MCF 10A (cell line): Measurements from ENCODE around the gene BATF2. TPM values are rescaled to one million over a fixed set of nuclear protein-coding genes. Genes with fewer than 3 reads are reported as not detected.
A peak's percentile ranks its signal among the peaks of the same experiment; 100 is the strongest.
"Not testable (repeated sequence)": the region's sequence is repeated elsewhere in the genome, so short reads cannot be mapped to it uniquely, and the experiment has no call there.

ENCODE experiments used
- BruUV-seq: library from RNA; stranded (reverse); fragments of 400-500 nt; replicated peaks from 2 replicates; lab custom pipeline; 2021; lab: Mats Ljungman, UMichigan
- CTCF ChIA-PET: fragments of 300-600 bp; sonication (Branson Sonifier 250); formaldehyde crosslinking; extraction: SDS; loops from one replicate; lab custom pipeline; 2021; ENCODE audit warnings: antibody characterized with exemption, inconsistent platforms; lab: Yijun Ruan, JAX
- POLR2A ChIA-PET: fragments of 300-600, 350-650 bp; sonication (Branson Sonifier 250); formaldehyde crosslinking; extraction: SDS; loops from one replicate; lab custom pipeline; 2020; ENCODE audit warnings: antibody characterized with exemption, inconsistent platforms; lab: Yijun Ruan, JAX
- DNase-seq: peaks from one replicate; pipeline ENCODE4 v3.0.0-alpha.2; 2018; ENCODE audit not compliant: unreplicated experiment
- H3K27ac Mint-ChIP-seq: one replicate; pipeline ENCODE4 v1.8.0; 2022; ENCODE audit warnings: mild to moderate bottlenecking, low read depth, mixed read lengths; ENCODE audit not compliant: unreplicated experiment
- H3K27me3 Mint-ChIP-seq: one replicate; pipeline ENCODE4 v1.8.0; 2022; ENCODE audit warnings: mixed read lengths; ENCODE audit not compliant: insufficient read depth, unreplicated experiment
- H3K36me3 Mint-ChIP-seq: one replicate; pipeline ENCODE4 v1.8.0; 2022; ENCODE audit warnings: mild to moderate bottlenecking, moderate library complexity, mixed read lengths; ENCODE audit not compliant: insufficient read depth, unreplicated experiment
- H3K4me1 Mint-ChIP-seq: one replicate; pipeline ENCODE4 v1.8.0; 2022; ENCODE audit warnings: mixed read lengths; ENCODE audit not compliant: insufficient read depth, unreplicated experiment
- H3K4me3 Mint-ChIP-seq: one replicate; pipeline ENCODE4 v1.8.0; 2022; ENCODE audit warnings: mild to moderate bottlenecking, moderate library complexity, mixed read lengths; ENCODE audit not compliant: unreplicated experiment
- H3K9me3 Mint-ChIP-seq: one replicate; pipeline ENCODE4 v1.8.0; 2022; ENCODE audit warnings: mixed read lengths; ENCODE audit not compliant: unreplicated experiment
- intact Hi-C: fragments of 100-400 bp; cut with micrococcal nuclease; formaldehyde crosslinking; loops from 2 replicates; pipeline ENCODE4 v1.14.1; 2022
- total RNA-seq: library from RNA; stranded (reverse); gene quantifications from 2 replicates; pipeline ENCODE4 v1.2.3, GENCODE V29; 2022
- TF ChIP-seq, protein P1 (sequence below): fragments of 200-600 bp; IDR thresholded peaks from one replicate; pipeline ENCODE4 v1.8.0; 2022; ENCODE audit warnings: antibody characterized with exemption, mild to moderate bottlenecking; ENCODE audit not compliant: unreplicated experiment

Gene BATF2
- total RNA-seq, 1 experiment from 2014 or later, result 1.3 TPM

GRCh38 chr11:65032216-65032615, 35.4 kb upstream of the BATF2 start:
- POLR2A ChIA-PET, result interaction anchor here (0.6 kb wide), 1 partner anchor 66 kb away, joined by 3 read pairs; no protein-coding TSS in a partner anchor
- peaks cover 6% of the 10 kb centered on the region for H3K4me1 Mint-ChIP-seq
- H3K27ac Mint-ChIP-seq, result no peak overlapping the region
- peaks cover 34% of the 10 kb centered on the region for H3K36me3 Mint-ChIP-seq
- no peak for DNase-seq
- H3K9me3 Mint-ChIP-seq, result no peaks in the 10 kb centered on the region
- TF ChIP-seq, protein P1, sequence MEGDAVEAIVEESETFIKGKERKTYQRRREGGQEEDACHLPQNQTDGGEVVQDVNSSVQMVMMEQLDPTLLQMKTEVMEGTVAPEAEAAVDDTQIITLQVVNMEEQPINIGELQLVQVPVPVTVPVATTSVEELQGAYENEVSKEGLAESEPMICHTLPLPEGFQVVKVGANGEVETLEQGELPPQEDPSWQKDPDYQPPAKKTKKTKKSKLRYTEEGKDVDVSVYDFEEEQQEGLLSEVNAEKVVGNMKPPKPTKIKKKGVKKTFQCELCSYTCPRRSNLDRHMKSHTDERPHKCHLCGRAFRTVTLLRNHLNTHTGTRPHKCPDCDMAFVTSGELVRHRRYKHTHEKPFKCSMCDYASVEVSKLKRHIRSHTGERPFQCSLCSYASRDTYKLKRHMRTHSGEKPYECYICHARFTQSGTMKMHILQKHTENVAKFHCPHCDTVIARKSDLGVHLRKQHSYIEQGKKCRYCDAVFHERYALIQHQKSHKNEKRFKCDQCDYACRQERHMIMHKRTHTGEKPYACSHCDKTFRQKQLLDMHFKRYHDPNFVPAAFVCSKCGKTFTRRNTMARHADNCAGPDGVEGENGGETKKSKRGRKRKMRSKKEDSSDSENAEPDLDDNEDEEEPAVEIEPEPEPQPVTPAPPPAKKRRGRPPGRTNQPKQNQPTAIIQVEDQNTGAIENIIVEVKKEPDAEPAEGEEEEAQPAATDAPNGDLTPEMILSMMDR, result no peak
- CTCF ChIA-PET, result interaction anchor here (0.6 kb wide), 1 partner anchor 41 kb away, joined by 4 read pairs; no protein-coding TSS in a partner anchor
- BruUV-seq, result no TSS peak
- no peak overlapping the region for H3K4me3 Mint-ChIP-seq
- no peaks in the 10 kb centered on the region for H3K27me3 Mint-ChIP-seq
- intact Hi-C loops, result no loop called here

DNA sequence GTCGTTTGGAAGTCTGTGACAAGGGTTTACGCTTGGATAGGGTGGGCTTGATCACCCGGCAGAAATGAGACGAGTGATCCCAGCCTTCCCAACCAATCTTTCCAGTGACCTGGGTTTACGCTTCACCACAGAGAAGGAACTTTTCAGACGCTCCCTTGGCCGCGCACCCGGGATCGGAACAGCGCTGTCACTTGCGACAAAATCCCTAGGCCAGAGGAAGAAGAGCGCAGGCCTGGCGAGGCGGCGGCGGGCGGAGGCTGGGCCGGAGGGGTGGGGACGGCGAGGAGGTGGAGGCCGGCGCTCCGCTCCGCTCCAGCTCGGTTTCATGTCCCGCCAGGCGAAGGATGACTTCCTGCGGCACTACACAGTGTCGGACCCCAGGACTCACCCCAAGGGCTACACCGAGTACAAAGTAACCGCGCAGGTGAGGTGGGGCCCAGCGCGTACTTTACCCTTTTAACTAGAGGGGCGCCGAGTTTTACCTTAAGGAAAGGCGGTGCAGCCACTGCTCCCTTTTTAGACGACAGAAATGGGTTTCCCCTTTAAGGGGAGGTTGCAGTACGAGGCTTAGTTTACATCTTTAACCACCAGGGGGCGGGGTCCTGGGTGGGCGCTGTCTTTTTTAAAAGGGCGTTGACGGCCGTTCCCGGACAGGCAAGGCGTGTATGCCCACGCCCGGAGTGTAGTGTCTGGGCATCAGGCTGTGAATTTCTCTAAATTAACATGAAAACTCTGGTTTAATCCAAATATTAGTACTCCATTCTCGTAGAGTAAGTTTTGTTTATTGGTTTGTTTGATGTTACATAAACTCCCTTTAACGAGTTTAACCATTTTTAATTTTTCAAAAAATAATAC, 30.7 kb upstream of the BATF2 start, which contains the start of gene SNX15:
TSS of gene SNX15 (plus strand) at position 227 of the 855 bp plus-strand sequence. CDS start at position 326, 99 bp downstream.
- Mint-ChIP-seq H3K4me1 (peaks cover 7% of the 10 kb centered on the region), H3K27me3 (no peaks in the 10 kb centered on the region), H3K9me3 (no peaks in the 10 kb centered on the region), H3K4me3 (peak within 1 kb of the TSS; percentile 75), H3K36me3 (peaks cover 11% of the 10 kb centered on the region), H3K27ac (peak within 1 kb of the TSS; percentile 30)
- peak; percentile 97 for DNase-seq
- TF ChIP-seq, protein P1, result peak; percentile 71
- intact Hi-C loops, result loop anchor here (5.0 kb wide), 2 partner anchors 55 to 110 kb away; partner anchors contain the start of genes ATG2A, CDCA5 and ZFPL1
- TSS peak; percentile 72 for BruUV-seq
- ChIA-PET POLR2A (interaction anchor here (0.8 to 3.7 kb wide), 16 partner anchors 9 to 590 kb away, joined by 3 to 28 read pairs (median 4); partner anchors contain the start of genes ARL2, FAU, MRPL49 and SAC3D1), CTCF (interaction anchor here (0.6 to 5.9 kb wide), 10 partner anchors 12 to 239 kb away, joined by 3 to 64 read pairs (median 3); partner anchors contain the start of genes ARL2, SAC3D1 and ZNHIT2)

- DNase-seq, result no peak
- H3K27ac Mint-ChIP-seq, result peak overlapping the region; percentile 30
- no TSS peak for BruUV-seq
Measured at GRCh38 chr11:65026810-65027209, 30.0 kb upstream of the BATF2 start.

DNA sequence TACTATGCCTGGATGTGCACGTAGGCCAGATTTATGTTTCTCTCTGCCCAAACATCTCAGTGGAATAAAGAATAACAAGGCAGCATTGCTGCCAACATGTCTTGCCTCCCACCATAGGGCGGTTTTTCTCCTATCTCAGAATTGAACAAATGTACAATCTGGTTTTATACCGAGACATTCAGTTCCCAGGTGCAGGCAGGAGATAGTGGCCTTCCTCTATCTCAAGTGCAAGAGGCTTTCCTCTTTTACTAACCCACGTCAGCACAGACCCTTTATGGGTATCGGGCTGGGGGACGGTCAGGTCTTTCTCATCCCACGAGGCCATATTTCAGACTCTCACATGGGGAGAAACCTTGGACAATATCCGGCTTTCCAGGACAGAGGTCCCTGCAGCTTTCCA, 26.7 kb upstream of the BATF2 start:
- BruUV-seq, H3K9me3 Mint-ChIP-seq, DNase-seq, H3K27me3 Mint-ChIP-seq, H3K4me3 Mint-ChIP-seq, intact Hi-C loops, H3K27ac Mint-ChIP-seq, H3K36me3 Mint-ChIP-seq: not testable (repeated sequence)
- CTCF ChIA-PET, result interaction anchor here (0.6 kb wide), 1 partner anchor 162 kb away, joined by 3 read pairs; no protein-coding TSS in a partner anchor
- peaks cover 12% of the 10 kb centered on the region for H3K4me1 Mint-ChIP-seq
- POLR2A ChIA-PET, result interaction anchor here (1.3 kb wide), 1 partner anchor 9 kb away, joined by 5 read pairs; the partner anchor contains the start of gene ARL2

More at GRCh38 chr11:65026810-65027209, 30.0 kb upstream of the BATF2 start:
- TF ChIP-seq, protein P1, result no peak
- Mint-ChIP-seq H3K9me3 (no peaks in the 10 kb centered on the region), H3K36me3 (peaks cover 5% of the 10 kb centered on the region), H3K4me1 (peaks cover 12% of the 10 kb centered on the region), H3K27me3 (no peaks in the 10 kb centered on the region), H3K4me3 (peak overlapping the region; percentile 75)
- intact Hi-C loops, result loop anchor here (5.0 kb wide), 2 partner anchors 55 to 110 kb away; partner anchors contain the start of genes ATG2A, CDCA5 and ZFPL1
- ChIA-PET CTCF (interaction anchor here (0.8 to 5.9 kb wide), 7 partner anchors 12 to 179 kb away, joined by 3 to 64 read pairs (median 3); partner anchors contain the start of genes ARL2 and SAC3D1), POLR2A (interaction anchor here (0.8 to 3.7 kb wide), 15 partner anchors 8 to 590 kb away, joined by 3 to 28 read pairs (median 3); partner anchors contain the start of genes ARL2, FAU, MRPL49 and SAC3D1)
